NCI-H510A treated with DMSO at 0.1 percent for 48 hours (cell line): ENCODE measurements around the gene SPRR2A.
"Not testable (repeated sequence)": the region's sequence is repeated elsewhere in the genome, so short reads cannot be mapped to it uniquely, and the experiment has no call there.

Experiments
- DNase-seq: peaks from one replicate; lab custom pipeline; 2025; lab: John Stamatoyannopoulos, UW

Gene SPRR2A

GRCh38 chr1:153057375-153057774 is at the start of gene SPRR2A:
TSS of gene SPRR2A (minus strand) at chr1:153057512. CDS start at chr1:153056735, 777 bp downstream.
- no peak for DNase-seq

GRCh38 chr1:153100245-153100644 is 42.9 kb upstream of the SPRR2A start:
- no peak for DNase-seq

DNA sequence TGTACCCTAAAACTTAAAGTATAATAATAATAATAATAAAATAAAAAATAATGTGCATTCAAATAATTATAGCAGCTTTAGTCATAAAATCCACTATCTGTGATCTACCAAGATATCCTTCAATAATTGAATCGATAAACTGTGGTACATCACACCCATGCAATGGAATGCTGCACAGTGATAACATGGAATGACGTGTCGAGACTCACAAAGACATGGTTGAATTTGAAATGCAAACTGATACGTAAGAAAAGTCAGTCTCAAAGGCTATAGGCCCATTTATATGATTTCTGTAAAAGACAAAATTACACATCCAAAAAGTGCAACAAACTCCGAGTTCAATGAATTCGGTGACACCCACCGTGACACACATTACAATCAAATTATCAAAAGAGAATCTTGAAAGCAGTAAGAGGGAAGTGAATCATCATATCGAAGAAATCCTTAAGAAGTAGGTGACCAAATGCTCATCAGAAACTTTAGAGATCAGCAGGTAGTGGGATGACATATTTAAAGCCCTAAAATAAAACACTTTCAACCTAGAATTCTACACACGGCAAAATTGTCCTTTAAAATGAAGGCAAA is 42.2 kb upstream of the SPRR2A start:
- DNase-seq = no peak

- DNase-seq = no peak
Observed at GRCh38 chr1:153095764-153096163, 38.5 kb upstream of the SPRR2A start.

- no peak for DNase-seq
Observed at GRCh38 chr1:153094426-153094825, 37.1 kb upstream of the SPRR2A start, which contains the start of gene SPRR2E. TSS of gene SPRR2E (minus strand) at chr1:153094526. CDS start at chr1:153093751, 775 bp downstream.

- no peak for DNase-seq
Observed at GRCh38 chr1:153087652-153088051, 30.3 kb upstream of the SPRR2A start.

- no peak for DNase-seq
Observed at GRCh38 chr1:153081736-153082135, 24.4 kb upstream of the SPRR2A start.

DNA sequence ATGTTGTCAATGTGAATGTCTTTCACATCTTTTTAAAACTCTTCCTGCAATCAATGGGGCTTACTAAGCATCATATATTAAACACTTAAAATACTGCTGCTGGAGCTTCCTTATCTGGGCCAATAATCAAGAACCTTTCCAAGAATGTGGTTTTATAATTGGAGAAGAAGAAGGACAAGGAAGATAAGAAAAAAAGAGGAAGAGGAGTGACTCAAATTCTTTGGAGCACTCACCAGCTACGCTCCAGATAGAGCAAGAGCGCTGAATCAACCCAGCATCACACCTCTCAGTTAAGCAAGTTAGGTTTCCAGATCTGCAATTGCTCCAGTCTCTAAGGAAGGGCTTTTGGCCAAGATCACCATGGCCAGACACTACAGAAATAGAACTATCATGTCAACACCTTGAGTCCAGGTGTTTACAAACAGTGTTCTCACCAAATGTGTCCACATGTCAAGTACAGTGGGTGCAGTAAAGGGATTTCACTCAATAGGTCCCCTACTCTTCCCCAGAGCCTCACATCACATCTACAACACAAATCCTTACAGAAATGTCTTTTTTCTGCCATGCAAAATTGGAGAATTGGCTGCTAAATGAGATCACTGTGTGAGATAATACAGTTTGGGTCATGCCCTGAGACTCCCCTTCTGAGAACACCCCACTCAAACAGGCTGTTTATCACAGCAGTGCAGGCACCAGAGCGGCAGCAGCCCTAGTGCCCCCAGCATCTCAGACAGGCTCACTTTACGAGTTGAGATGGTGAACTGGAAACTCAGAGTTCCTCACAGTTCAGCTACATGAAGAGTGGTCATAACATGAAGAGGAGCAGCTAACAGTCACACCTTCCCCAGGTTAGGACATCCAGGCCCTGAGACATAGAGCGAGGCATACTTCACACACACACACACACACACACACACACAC is 15.8 kb upstream of the SPRR2A start:
- no peak for DNase-seq

DNA sequence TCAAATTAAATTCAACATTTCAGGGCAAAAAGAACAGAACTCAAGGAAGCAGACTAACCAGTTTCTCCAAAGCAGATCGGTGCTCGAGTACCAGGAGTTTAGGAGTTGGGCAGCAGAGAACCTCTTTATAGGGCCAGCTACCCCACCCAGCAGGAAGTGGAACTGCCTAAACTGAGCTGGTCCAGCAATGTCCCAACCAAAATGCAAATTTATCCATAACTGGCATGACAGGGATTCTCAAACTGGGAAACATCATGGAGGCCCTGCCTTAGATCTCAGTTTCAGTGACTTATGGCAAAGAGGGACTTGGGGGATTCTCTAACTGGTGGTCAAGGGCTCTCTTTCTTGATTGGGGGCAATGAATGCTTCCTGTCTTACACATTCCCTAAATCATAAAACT is 14.2 kb upstream of the SPRR2A start, which contains the start of gene SPRR2B:
SPRR2B (minus strand) TSS at position 101 of the 400 bp plus-strand sequence. CDS start 772 bp downstream, outside the sequence.
- DNase-seq = no peak

GRCh38 chr1:153070243-153070642 is 12.9 kb upstream of the SPRR2A start:
- DNase-seq = no peak

GRCh38 chr1:153058826-153059784 is 1.8 kb upstream of the SPRR2A start:
- DNase-seq = no peak

- no peak for DNase-seq
Observed at GRCh38 chr1:153058154-153058553, 842 bp upstream of the SPRR2A start.

DNA sequence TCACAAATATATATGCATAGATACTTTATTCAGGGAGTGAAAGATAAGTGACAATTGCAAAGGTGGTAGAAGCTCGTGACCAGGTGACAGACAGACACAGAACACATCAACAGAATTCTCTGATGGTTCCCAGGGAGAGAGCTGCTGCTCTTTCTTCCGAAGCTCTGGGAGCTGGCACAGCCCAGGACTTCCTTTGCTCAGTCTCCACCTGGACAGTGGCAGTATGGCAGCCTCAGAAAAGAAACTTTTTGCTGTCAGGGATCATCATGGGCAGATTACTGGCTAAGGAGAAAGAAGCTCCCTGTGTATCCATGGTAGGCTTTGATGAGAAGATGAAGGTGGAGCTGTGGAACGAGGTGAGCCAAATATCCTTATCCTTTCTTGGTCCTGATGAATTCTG is 1.2 kb downstream of the SPRR2A start:
- not testable (repeated sequence) for DNase-seq

DNA sequence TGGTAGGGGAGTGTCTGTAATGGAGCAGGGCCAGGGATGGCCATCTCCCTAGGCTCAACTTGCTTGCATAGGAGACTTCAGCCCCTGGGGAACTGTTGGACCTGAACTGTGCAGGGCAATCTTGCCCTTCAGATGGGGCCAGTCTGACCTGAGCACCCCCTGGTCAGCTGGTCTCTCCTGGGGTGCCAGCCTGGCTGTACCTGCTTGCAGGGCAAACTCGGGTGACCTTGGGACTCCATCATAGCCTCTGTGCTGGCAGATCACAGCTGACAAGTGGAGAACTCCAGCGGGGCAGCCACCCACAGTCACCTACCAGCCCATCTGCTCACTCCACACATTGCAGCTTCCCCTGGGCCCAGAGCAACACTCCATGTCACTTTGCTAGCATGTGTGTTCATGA is 8.1 kb downstream of the SPRR2A start:
- no peak for DNase-seq

- no peak for DNase-seq
Observed at GRCh38 chr1:153040950-153041631, 16.2 kb downstream of the SPRR2A start, which contains the start of gene SPRR2D. TSS of gene SPRR2D (minus strand) at chr1:153041120. CDS start at chr1:153040346, 774 bp downstream.

DNA sequence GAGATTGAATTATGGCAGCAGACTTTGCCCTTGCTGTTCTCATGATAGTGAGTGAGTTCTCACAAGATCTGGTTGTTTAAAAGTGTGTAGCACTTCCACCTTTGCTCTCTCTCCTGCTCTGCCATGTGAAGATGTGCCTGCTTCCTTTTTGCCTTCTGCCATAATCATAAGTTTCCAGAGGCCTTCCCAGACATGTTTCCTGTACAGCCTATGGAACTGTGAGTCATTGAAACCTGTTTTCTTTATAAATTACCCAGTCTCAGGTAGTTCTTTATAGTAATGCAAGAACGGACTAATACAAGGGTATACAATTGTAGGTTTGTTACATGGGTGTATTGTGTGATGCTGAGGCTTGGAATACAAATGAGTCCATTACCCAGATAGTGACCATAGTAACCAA is 22.1 kb downstream of the SPRR2A start:
- no peak for DNase-seq

GRCh38 chr1:153032677-153033308 is 24.5 kb downstream of the SPRR2A start:
- no peak for DNase-seq

DNA sequence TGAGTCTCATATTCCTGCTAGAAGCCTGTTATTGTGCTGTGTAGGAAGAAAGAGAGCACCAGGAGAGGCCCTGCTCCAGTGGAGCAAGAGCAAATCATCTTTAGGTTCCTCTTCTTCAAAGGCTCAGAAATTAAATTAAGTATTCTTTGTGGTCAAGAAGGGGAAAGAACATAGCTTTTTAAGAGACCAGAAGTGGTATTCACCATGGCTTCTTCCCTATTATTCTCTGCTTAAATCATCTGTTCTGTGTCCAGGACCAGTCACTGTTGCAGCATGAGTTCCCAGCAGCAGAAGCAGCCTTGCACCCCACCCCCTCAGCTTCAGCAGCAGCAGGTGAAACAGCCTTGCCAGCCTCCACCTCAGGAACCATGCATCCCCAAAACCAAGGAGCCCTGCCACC is 25.2 kb downstream of the SPRR2A start:
- DNase-seq = no peak

- DNase-seq = no peak
Observed at GRCh38 chr1:153030895-153031294, 26.4 kb downstream of the SPRR2A start, which contains the start of gene SPRR1B. TSS of gene SPRR1B (plus strand) at chr1:153031203. CDS start at chr1:153032346, 1,143 bp downstream.

- no peak for DNase-seq
Observed at GRCh38 chr1:153028766-153029165, 28.5 kb downstream of the SPRR2A start.

GRCh38 chr1:153025797-153026196 is 31.5 kb downstream of the SPRR2A start:
- no peak for DNase-seq
